Naive thymus-derived CD4-positive, alpha-beta T cell (primary cell): ENCODE data around the gene MDM2. TPM values are rescaled to one million over a fixed set of nuclear protein-coding genes. Genes with fewer than 3 reads are reported as not detected.
"Not testable (repeated sequence)": the region's sequence is repeated elsewhere in the genome, so short reads cannot be mapped to it uniquely, and the experiment has no call there.

Source experiments
- ATAC-seq: fragments of 150-1000 bp; cut with Tn5 transposase; 2 replicates; pipeline ENCODE4 v1.10.0; 2021; ENCODE audit warnings: mild to moderate bottlenecking, moderate library complexity
- CTCF ChIA-PET: fragments of 350-600 bp; sonication (Branson Sonifier 250); formaldehyde crosslinking; loops from one replicate; lab custom pipeline; 2021; ENCODE audit warnings: antibody characterized with exemption; lab: Charles Lee
- POLR2A ChIA-PET: fragments of 350-600 bp; sonication (Branson Sonifier 250); formaldehyde crosslinking; loops from one replicate; lab custom pipeline; 2021; ENCODE audit warnings: antibody characterized with exemption, inconsistent platforms; lab: Charles Lee
- DNase-seq, 9 donors: peaks; one replicate each; pipeline versions ENCODE4 v3.0.0 to v3.0.0-alpha.2; 2020 to 2022; ENCODE audit warnings: mixed read lengths in 1 of 9
- H3K27ac ChIP-seq: one replicate; pipeline ENCODE4 v1.7.0; 2013; ENCODE audit warnings: mild to moderate bottlenecking, low read depth, low read length, moderate library complexity
- H3K27me3 ChIP-seq, 2 donors: one replicate each; pipeline ENCODE4 v1.7.0; 2013; ENCODE audit warnings: low read length in 2 of 2, mild to moderate bottlenecking in 2 of 2, moderate library complexity in 2 of 2; ENCODE audit not compliant: control insufficient read depth in 2 of 2, insufficient read depth in 2 of 2
- H3K36me3 ChIP-seq, 3 experiments: 1 replicate in 2 of 3; 2 replicates in 1 of 3; pipeline ENCODE4 v1.7.0; 2013; ENCODE audit warnings: low read length in 3 of 3, mild to moderate bottlenecking in 3 of 3, moderate library complexity in 1 of 3; ENCODE audit not compliant: insufficient read depth in 3 of 3, control insufficient read depth in 2 of 3
- H3K4me1 ChIP-seq, 2 donors: one replicate each; pipeline ENCODE4 v1.7.0; 2013; ENCODE audit warnings: low read length in 2 of 2, mild to moderate bottlenecking in 2 of 2, moderate library complexity in 1 of 2; ENCODE audit not compliant: control insufficient read depth in 2 of 2, insufficient read depth in 2 of 2
- H3K4me3 ChIP-seq: 2 replicates; pipeline ENCODE4 v1.7.0; 2013; ENCODE audit warnings: mild to moderate bottlenecking, low read length
- H3K9me3 ChIP-seq, 3 experiments: 1 replicate in 2 of 3; 2 replicates in 1 of 3; pipeline ENCODE4 v1.7.0; 2013; ENCODE audit warnings: low read length in 3 of 3; ENCODE audit not compliant: control insufficient read depth in 2 of 3
- H3K27ac Mint-ChIP-seq, 9 donors: one replicate each; pipeline ENCODE4 v1.8.0; 2020 to 2022; ENCODE audit warnings: mixed read lengths in 9 of 9, mild to moderate bottlenecking in 8 of 9, moderate library complexity in 5 of 9, inconsistent platforms in 2 of 9
- H3K27me3 Mint-ChIP-seq, 5 donors: one replicate each; pipeline ENCODE4 v1.8.0; 2021 to 2022; ENCODE audit warnings: mixed read lengths in 5 of 5, mild to moderate bottlenecking in 1 of 5
- H3K36me3 Mint-ChIP-seq, 5 donors: one replicate each; pipeline ENCODE4 v1.8.0; 2020 to 2022; ENCODE audit warnings: mixed read lengths in 5 of 5, mild to moderate bottlenecking in 3 of 5, inconsistent platforms in 1 of 5
- H3K4me1 Mint-ChIP-seq, 7 donors: one replicate each; pipeline ENCODE4 v1.8.0; 2020 to 2022; ENCODE audit warnings: mixed read lengths in 7 of 7, mild to moderate bottlenecking in 3 of 7, inconsistent platforms in 1 of 7
- H3K4me3 Mint-ChIP-seq, 10 donors: one replicate each; pipeline ENCODE4 v1.8.0; 2020 to 2022; ENCODE audit warnings: mild to moderate bottlenecking in 10 of 10, mixed read lengths in 10 of 10, moderate library complexity in 6 of 10, inconsistent platforms in 2 of 10
- H3K9me3 Mint-ChIP-seq, 11 donors: one replicate each; pipeline ENCODE4 v1.8.0; 2020 to 2022; ENCODE audit warnings: mixed read lengths in 11 of 11, mild to moderate bottlenecking in 4 of 11, inconsistent platforms in 1 of 11, moderate library complexity in 1 of 11
- intact Hi-C, 2 donors: fragments of 100-400 bp; cut with micrococcal nuclease; formaldehyde crosslinking; loops; one replicate each; pipeline ENCODE4 v1.15.1; 2023
- polyA plus RNA-seq, 2 donors: library from polyadenylated mRNA; unstranded; fragments of 300-500 nt; fragmentation: Illumina TruSeq; gene quantifications; one replicate each; pipeline ENCODE4 v1.2.3, GENCODE V29; 2021
- total RNA-seq, 6 experiments: library from RNA in 5 of 6; stranded (reverse) in 5 of 6; gene quantifications; 1 replicate in 5 of 6; 2 replicates in 1 of 6; pipeline ENCODE4 v1.2.3 and lab custom pipeline; 2021 to 2026

Gene MDM2
- total and polyA plus RNA-seq, 7 experiments from 2014 or later, result 14.5 to 271 (median 79.8) TPM

GRCh38 chr12:68802372-68802745 is 5.6 kb upstream of the MDM2 start:
- H3K27me3 Mint-ChIP-seq, DNase-seq, H3K9me3 Mint-ChIP-seq, H3K27ac ChIP-seq, H3K27ac Mint-ChIP-seq, intact Hi-C loops, H3K36me3 ChIP-seq, H3K4me3 ChIP-seq, H3K4me3 Mint-ChIP-seq, H3K27me3 ChIP-seq, ATAC-seq, H3K4me1 ChIP-seq, CTCF ChIA-PET, H3K9me3 ChIP-seq, H3K36me3 Mint-ChIP-seq, POLR2A ChIA-PET: not testable (repeated sequence)
- peaks cover 0 to 19% (median 5%) of the 10 kb centered on the region in 7 donors for H3K4me1 Mint-ChIP-seq

GRCh38 chr12:68802911-68803651 is 4.9 kb upstream of the MDM2 start:
- DNase-seq, H3K27me3 Mint-ChIP-seq, POLR2A ChIA-PET, intact Hi-C loops, H3K27me3 ChIP-seq, H3K9me3 Mint-ChIP-seq, H3K36me3 Mint-ChIP-seq, ATAC-seq, H3K4me1 ChIP-seq, H3K27ac Mint-ChIP-seq, H3K27ac ChIP-seq, H3K4me3 Mint-ChIP-seq, CTCF ChIA-PET, H3K9me3 ChIP-seq, H3K36me3 ChIP-seq, H3K4me3 ChIP-seq: not testable (repeated sequence)
- H3K4me1 Mint-ChIP-seq, result peaks cover 0 to 21% (median 8%) of the 10 kb centered on the region in 7 donors

GRCh38 chr12:68803948-68804656 is 3.9 kb upstream of the MDM2 start:
- peaks cover 0 to 3% (median 0%) of the 10 kb centered on the region in 3 experiments for H3K36me3 ChIP-seq
- peak overlapping the region in 1 of 9 donors; percentile 21 for H3K27ac Mint-ChIP-seq
- no peaks in the 10 kb centered on the region for H3K27me3 ChIP-seq
- H3K4me3 Mint-ChIP-seq, result peak overlapping the region in 1 of 10 donors; percentile 17
- H3K9me3 ChIP-seq, result no peaks in the 10 kb centered on the region
- H3K4me3 ChIP-seq, result no peak overlapping the region
- H3K9me3 Mint-ChIP-seq, result no peaks in the 10 kb centered on the region
- POLR2A ChIA-PET, result no interaction called here
- ATAC-seq (no peak), DNase-seq (no peak)
- intact Hi-C loops, result no loop called here
- peaks cover 0 to 4% (median 3%) of the 10 kb centered on the region in 5 donors for H3K36me3 Mint-ChIP-seq
- no peaks in the 10 kb centered on the region for H3K27me3 Mint-ChIP-seq
- CTCF ChIA-PET, result interaction anchor here (0.6 kb wide), 1 partner anchor 66 kb away, joined by 4 read pairs; no protein-coding TSS in a partner anchor
- peaks cover under 1 to 9% of the 10 kb centered on the region in 2 donors for H3K4me1 ChIP-seq
- H3K4me1 Mint-ChIP-seq, result peaks cover 0 to 18% (median 11%) of the 10 kb centered on the region in 7 donors
- no peak overlapping the region for H3K27ac ChIP-seq

- Mint-ChIP-seq H3K9me3 (no peaks in the 10 kb centered on the region), H3K36me3 (peaks cover 0 to 12% (median 5%) of the 10 kb centered on the region in 5 donors), H3K27ac (peak overlapping the region in 5 of 9 donors; percentile 4 to 69 (median 21)), H3K27me3 (no peaks in the 10 kb centered on the region), H3K4me1 (peaks cover 0 to 25% (median 14%) of the 10 kb centered on the region in 7 donors), H3K4me3 (no peak overlapping the region)
- H3K4me1 ChIP-seq, result peaks cover 3 to 13% of the 10 kb centered on the region in 2 donors
- no peak overlapping the region for H3K4me3 ChIP-seq
- ATAC-seq (no peak), DNase-seq (no peak)
- H3K27ac ChIP-seq, result no peak overlapping the region
- H3K36me3 ChIP-seq, result peaks cover 0 to 6% (median 0%) of the 10 kb centered on the region in 3 experiments
- POLR2A ChIA-PET, result no interaction called here
- intact Hi-C loops, result loop anchor here (5.0 kb wide), 7 partner anchors 33 to 628 kb away; no protein-coding TSS in a partner anchor
- H3K27me3 ChIP-seq, result no peaks in the 10 kb centered on the region
- no peaks in the 10 kb centered on the region for H3K9me3 ChIP-seq
- CTCF ChIA-PET, result interaction anchor here (1.0 kb wide), 1 partner anchor 347 kb away, joined by 3 read pairs; no protein-coding TSS in a partner anchor
Measured at GRCh38 chr12:68804657-68805591, 3.1 kb upstream of the MDM2 start.

GRCh38 chr12:68805592-68806120 is 2.3 kb upstream of the MDM2 start:
- Mint-ChIP-seq H3K4me1 (peaks cover 0 to 27% (median 14%) of the 10 kb centered on the region in 7 donors), H3K36me3 (peaks cover 0 to 13% (median 5%) of the 10 kb centered on the region in 5 donors), H3K9me3 (no peaks in the 10 kb centered on the region), H3K27me3 (no peaks in the 10 kb centered on the region), H3K27ac (peak overlapping the region in 3 of 9 donors; percentile 36 to 97 (median 69)), H3K4me3 (no peak overlapping the region)
- H3K4me1 ChIP-seq, result peaks cover 3 to 13% of the 10 kb centered on the region in 2 donors
- ATAC-seq, result no peak
- intact Hi-C loops, result loop anchor here (2.0 to 5.0 kb wide), 8 partner anchors 33 to 765 kb away; no protein-coding TSS in a partner anchor
- no peaks in the 10 kb centered on the region for H3K27me3 ChIP-seq
- DNase-seq, result no peak
- CTCF ChIA-PET, result interaction anchor here (1.0 kb wide), 1 partner anchor 347 kb away, joined by 3 read pairs; no protein-coding TSS in a partner anchor
- H3K9me3 ChIP-seq, result no peaks in the 10 kb centered on the region
- H3K36me3 ChIP-seq, result peaks cover 0 to 7% (median 0%) of the 10 kb centered on the region in 3 experiments
- POLR2A ChIA-PET, result no interaction called here
- H3K4me3 ChIP-seq, result no peak overlapping the region
- H3K27ac ChIP-seq, result no peak overlapping the region
